ENCODE measurements around the gene NOD1. TPM values are rescaled to one million over a fixed set of nuclear protein-coding genes. Genes with fewer than 3 reads are reported as not detected.

The NOD1 gene
- total and polyA plus RNA-seq, 7 donors, result 3.0 to 17.5 (median 6.4) TPM

DNA sequence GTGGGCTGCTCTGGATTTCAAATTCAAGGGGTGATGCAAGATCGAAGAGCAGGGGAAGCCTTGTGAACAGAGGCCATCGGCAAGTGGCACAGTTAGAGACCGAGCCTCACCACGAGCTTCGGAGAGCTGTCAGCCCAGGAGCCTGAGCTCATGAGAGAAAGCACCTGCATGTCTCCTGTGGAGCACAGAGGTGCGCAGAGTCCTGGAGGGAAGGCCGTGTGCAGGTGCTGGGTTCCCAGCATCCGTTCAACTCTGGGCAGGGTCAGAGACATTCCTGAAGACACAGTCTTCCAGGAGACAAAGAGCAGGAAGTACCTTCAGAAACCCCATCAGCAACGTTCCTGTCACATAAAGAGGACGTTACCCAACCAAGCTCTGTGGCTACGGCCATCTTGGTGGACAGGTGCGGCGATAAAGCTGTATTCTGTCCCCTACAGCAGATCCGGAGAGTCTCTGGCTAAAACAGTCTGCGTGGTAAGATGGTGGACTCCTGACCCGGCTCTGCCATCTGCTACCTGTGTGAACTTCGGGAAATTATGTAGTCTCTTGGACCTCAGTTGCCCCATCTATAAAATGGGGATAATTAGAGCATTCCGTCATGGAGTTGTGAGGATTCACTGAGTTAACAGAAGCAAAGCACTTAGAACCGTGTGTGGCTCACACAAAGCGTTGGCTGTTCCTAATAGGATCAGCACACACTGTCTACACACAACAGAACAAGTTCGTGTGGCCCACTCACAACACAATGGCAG is 40.6 kb downstream of the NOD1 start:
- Histone ChIP-seq H3K36me3 (peaks cover 0 to 28% (median 3%) of the 10 kb centered on the region in 4 donors), H3K27me3 (no peaks in the 10 kb centered on the region)
- intact Hi-C loops (cut with DNase I), result no loop called here

DNA sequence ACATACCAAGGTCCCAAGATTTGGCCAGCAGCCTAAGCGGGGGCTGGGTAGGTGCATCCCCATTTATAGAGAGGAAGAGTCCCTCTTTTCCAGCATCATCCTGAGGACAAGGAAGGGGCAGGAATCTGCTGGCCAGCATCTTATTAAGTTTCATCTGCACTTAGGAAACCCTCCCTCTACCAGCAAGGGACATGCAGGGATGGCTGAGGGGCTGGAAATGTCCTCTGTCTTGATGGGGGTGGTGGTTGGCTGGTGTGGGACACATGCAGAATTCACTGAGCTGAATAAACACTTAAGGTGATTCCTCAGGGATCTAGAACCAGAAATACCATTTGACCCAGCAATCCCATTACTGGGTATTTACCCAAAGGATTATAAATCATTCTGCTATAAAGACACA is 42.1 kb downstream of the NOD1 start:
- Histone ChIP-seq H3K27me3 (no peaks in the 10 kb centered on the region), H3K9me3 (no peaks in the 10 kb centered on the region), H3K27ac (no peak overlapping the region), H3K4me1 (peaks cover 0 to 39% (median 27%) of the 10 kb centered on the region in 4 donors), H3K4me3 (no peak overlapping the region), H3K36me3 (peaks cover 0 to 28% (median 3%) of the 10 kb centered on the region in 4 donors)
- no peak for TF ChIP-seq EP300 (IDR thresholded peaks at IDR 0.05)
- no peak for TF ChIP-seq POLR2AphosphoS5 (IDR thresholded peaks at IDR 0.05)
- TF ChIP-seq, protein P1, sequence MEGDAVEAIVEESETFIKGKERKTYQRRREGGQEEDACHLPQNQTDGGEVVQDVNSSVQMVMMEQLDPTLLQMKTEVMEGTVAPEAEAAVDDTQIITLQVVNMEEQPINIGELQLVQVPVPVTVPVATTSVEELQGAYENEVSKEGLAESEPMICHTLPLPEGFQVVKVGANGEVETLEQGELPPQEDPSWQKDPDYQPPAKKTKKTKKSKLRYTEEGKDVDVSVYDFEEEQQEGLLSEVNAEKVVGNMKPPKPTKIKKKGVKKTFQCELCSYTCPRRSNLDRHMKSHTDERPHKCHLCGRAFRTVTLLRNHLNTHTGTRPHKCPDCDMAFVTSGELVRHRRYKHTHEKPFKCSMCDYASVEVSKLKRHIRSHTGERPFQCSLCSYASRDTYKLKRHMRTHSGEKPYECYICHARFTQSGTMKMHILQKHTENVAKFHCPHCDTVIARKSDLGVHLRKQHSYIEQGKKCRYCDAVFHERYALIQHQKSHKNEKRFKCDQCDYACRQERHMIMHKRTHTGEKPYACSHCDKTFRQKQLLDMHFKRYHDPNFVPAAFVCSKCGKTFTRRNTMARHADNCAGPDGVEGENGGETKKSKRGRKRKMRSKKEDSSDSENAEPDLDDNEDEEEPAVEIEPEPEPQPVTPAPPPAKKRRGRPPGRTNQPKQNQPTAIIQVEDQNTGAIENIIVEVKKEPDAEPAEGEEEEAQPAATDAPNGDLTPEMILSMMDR (IDR thresholded peaks at IDR 0.05), result no peak
- TF ChIP-seq POLR2A (IDR thresholded peaks at IDR 0.05), result no peak
- DNase-seq, result peak; percentile 35
- intact Hi-C loops (cut with DNase I), result no loop called here
- WGBS, 2 donors, result 88 to 98% methylated on average over 1 of the region's 1 CpG

More for the DNA sequence above, 40.6 kb downstream of the NOD1 start:
- H3K4me1 ChIP-seq, result peaks cover 0 to 27% (median 16%) of the 10 kb centered on the region in 4 donors
- no peaks in the 10 kb centered on the region for H3K9me3 ChIP-seq
- no peak for TF ChIP-seq POLR2A (IDR thresholded peaks at IDR 0.05)
- TF ChIP-seq POLR2AphosphoS5 (IDR thresholded peaks at IDR 0.05), result no peak
- TF ChIP-seq EP300 (IDR thresholded peaks at IDR 0.05), result no peak
- TF ChIP-seq, protein P1 (IDR thresholded peaks at IDR 0.05), result no peak
- WGBS, 2 donors, result 94 to 95% methylated on average over 21 of the region's 21 CpGs
- no peak overlapping the region for H3K27ac ChIP-seq
- H3K4me3 ChIP-seq, result no peak overlapping the region
- no peak for DNase-seq

DNA sequence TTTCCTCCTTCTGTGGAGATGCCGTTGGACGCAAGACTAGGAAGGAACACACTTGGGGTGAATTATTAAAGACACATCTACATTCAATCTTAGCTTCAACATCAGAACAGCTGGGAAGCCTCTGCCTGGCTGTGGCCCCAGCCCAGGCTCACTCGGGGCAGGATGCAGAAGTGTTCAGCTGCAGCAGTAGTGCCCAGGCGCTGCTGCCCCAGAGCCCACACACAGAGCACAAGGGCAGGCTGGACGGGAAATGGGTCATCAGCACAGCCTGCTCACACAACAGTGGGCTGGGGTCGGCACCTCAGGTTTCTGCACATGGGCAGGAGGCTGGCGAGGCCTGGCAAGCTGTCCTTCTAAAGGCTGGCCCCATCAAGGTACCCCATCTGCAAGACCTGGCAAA is 42.5 kb downstream of the NOD1 start:
- no peaks in the 10 kb centered on the region for H3K27me3 ChIP-seq

DNA sequence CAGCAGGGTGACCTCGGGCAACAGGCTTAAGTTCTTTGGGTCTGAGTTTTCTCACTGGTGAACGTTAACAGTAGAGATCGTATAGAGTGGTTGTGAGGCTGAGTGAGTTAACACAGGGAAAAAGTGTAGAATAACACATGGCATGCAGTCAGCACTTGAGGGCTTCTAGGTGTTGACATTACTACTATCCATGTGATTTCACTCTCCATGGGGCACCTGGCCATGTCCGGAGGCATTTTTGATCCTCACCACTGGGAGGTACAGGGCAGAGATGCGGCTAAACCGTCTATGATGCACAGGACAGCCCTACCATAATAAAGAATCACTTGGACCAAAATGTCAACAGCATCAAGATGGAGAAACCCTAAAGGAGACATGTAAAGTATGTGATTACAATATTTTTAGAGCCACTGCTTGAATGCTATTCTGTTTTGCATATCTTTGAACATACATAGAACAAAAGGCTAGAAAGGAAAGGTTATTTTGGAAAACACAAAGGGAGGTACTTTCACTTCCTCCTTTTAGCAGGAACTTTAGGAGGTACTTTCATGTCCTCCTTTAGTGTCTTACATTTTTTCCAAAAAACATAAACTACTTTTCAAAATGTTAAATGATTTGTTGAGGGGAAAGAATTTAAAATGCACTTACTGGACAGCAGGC is 44.3 kb downstream of the NOD1 start:
- intact Hi-C loops (cut with DNase I), result loop anchor here (5.0 kb wide), 1 partner anchor 38 kb away; no protein-coding TSS in a partner anchor
- Histone ChIP-seq H3K4me1 (peaks cover 0 to 57% (median 37%) of the 10 kb centered on the region in 4 donors), H3K9me3 (no peaks in the 10 kb centered on the region), H3K27ac (peak overlapping the region in 3 of 4 donors; percentile 54 to 78 (median 77)), H3K27me3 (no peaks in the 10 kb centered on the region), H3K36me3 (peaks cover 0 to 29% (median 3%) of the 10 kb centered on the region in 4 donors), H3K4me3 (no peak overlapping the region)
- TF ChIP-seq EP300 (IDR thresholded peaks at IDR 0.05), result no peak
- TF ChIP-seq POLR2A (IDR thresholded peaks at IDR 0.05), result no peak
- no peak for TF ChIP-seq POLR2AphosphoS5 (IDR thresholded peaks at IDR 0.05)
- TF ChIP-seq, protein P1 (IDR thresholded peaks at IDR 0.05), result no peak
- no peak for DNase-seq
- 88 to 91% methylated on average over 6 of the region's 6 CpGs for WGBS, 2 donors

More for the DNA sequence above, 42.5 kb downstream of the NOD1 start:
- no peak overlapping the region for H3K4me3 ChIP-seq
- 89 to 90% methylated on average over 7 of the region's 7 CpGs for WGBS, 2 donors
- no peaks in the 10 kb centered on the region for H3K9me3 ChIP-seq
- H3K36me3 ChIP-seq, result peaks cover 0 to 28% (median 3%) of the 10 kb centered on the region in 4 donors
- peak; percentile 45 for DNase-seq
- H3K4me1 ChIP-seq, result peaks cover 0 to 43% (median 29%) of the 10 kb centered on the region in 4 donors
- no peak overlapping the region for H3K27ac ChIP-seq
- TF ChIP-seq, protein P1 (IDR thresholded peaks at IDR 0.05), result no peak
- TF ChIP-seq POLR2AphosphoS5 (IDR thresholded peaks at IDR 0.05) (no peak), EP300 (IDR thresholded peaks at IDR 0.05) (no peak), POLR2A (IDR thresholded peaks at IDR 0.05) (no peak)
- intact Hi-C loops (cut with DNase I), result no loop called here

Data from sigmoid colon (tissue), 7 donors.